ENCODE results near the gene CYB5R3. TPM values are rescaled to one million over a fixed set of nuclear protein-coding genes. Genes with fewer than 3 reads are reported as not detected.
A peak's percentile ranks its signal among the peaks of the same experiment; 100 is the strongest.

Gene CYB5R3
- polyA plus RNA-seq, 3 donors: 77.4 to 398 (median 294) TPM

- 81 to 86% (median 81%) methylated on average over 13 of the region's 13 CpGs for WGBS, 3 donors
- no peak overlapping the region for H3K27ac ChIP-seq (ENCODE audit: low read depth, low read length)
Observed at GRCh38 chr22:42632096-42632495, 17.1 kb downstream of the CYB5R3 start.

DNA sequence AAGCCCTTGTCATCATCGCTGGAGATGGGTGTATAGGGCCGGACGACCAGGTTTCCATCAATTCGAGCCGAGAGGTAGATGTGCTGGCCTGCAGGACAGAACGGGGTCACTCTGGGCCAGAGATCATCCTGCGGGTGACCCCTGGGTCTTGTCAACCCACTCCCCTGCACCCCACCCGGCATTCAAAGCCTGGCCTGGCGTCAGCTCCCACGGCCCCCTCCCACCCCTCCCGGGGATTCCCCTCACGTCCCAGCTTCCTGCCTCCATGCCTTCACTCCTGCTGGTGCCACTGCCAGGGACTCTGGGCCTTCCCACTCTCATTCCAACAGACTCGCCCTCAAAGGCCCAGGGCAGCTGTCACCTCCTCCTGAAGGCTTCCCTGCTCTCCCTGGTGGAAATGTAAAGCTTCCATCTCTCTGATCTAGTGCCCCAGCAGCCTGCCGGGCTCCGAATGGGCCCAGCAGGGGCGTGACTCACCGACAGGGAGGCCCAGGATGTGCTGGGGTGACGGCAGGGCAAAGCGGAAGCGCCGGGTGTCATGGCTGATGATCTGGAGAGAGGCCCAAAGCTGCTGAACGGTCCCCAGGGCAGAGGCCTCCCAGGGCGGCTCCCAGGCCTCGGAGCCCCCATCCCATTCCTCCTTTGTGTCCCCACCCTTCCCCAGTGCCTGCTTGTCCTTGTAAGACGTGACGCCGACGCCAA is 18.1 kb downstream of the CYB5R3 start:
- 85 to 90% (median 90%) methylated on average over 26 to 28 of the region's 28 CpGs for WGBS, 3 donors
- H3K27ac ChIP-seq (ENCODE audit: low read depth, low read length): no peak overlapping the region

GRCh38 chr22:42630211-42630610 is 19.0 kb downstream of the CYB5R3 start:
- no peak overlapping the region for H3K27ac ChIP-seq (ENCODE audit: low read depth, low read length)
- 96 to 98% (median 97%) methylated on average over 18 of the region's 18 CpGs for WGBS, 3 donors

DNA sequence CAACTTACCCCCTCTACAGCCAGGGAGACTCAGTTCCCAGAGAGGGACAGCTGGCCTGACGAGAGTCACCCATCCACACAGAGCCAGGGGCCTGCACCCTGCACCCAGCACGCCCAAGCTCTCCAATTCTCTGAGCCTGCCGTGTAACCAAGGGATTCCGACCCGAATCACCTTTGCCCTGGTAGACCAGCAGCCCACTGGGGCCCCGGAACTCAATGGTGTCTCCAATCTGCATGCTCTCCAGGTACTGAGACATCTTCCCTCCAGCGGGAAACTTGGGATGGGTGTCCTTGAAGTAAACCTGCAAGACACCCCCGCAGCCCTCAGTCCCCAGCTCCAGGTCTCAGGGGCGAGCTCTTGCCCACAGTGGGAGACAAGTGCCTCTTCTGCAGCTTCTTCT is 21.2 kb downstream of the CYB5R3 start:
- WGBS, 3 donors: 90 to 96% (median 95%) methylated on average over 9 of the region's 9 CpGs
- no peak overlapping the region for H3K27ac ChIP-seq (ENCODE audit: low read depth, low read length)

DNA sequence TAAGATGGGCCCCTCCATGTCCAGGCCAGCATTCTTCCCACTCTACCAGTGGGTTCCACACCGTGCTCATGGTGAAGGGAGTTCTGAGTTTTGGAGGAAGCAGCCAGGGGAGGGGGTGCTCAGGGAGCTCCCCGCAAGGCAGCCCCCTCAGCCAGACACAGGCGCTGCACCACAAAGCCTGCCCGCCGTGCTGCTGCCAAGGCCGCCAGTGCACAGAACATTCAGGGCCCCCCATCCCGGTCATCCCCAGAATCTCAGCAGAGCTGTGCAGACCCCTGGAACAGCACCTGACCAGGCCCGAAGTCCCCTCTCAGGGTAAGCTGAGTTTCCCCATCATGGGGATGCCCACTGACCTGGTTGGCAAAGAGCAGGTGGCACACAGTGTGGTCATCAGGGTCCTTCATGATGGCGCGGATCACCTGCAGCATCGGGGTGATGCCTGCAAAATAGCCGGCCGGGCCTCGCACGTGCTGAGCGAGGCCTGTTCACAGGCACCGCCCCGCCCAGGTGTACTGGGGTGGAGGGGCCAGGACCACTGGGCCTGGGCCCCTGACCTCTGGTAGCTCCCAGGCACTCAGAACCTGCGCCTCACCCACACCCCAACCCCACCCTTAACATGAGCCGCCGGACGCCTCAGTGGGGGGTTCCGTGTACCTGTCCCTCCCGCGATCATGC is 22.1 kb downstream of the CYB5R3 start:
- no peak overlapping the region for H3K27ac ChIP-seq (ENCODE audit: low read depth, low read length)
- WGBS, 3 donors: 95 to 98% (median 96%) methylated on average over 25 of the region's 25 CpGs

- WGBS, 3 donors: 93 to 98% (median 97%) methylated on average over 7 of the region's 7 CpGs
- H3K27ac ChIP-seq (ENCODE audit: low read depth, low read length): no peak overlapping the region
Observed at GRCh38 chr22:42626431-42626830, 22.8 kb downstream of the CYB5R3 start.

DNA sequence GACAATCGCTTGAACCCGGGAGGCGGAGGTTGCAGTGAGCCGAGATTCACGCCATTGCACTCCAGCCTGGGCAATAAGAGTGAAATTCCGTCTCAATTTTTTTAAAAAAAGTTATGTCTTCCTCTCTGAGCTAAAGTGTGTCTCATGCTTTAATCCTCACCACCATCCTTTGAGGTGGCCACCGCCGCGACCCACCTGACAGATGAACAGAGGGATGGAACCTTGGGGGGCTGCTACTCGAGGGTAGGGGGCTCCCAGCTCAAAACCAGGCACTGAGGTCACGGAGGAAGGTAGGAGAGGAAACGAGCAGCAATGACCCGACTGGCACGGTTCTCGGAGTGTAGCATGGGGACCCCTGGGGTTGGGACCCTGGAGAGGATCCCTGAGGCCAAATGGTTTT is 23.8 kb downstream of the CYB5R3 start:
- WGBS, 3 donors: 79 to 88% (median 86%) methylated on average over 15 of the region's 15 CpGs
- H3K27ac ChIP-seq (ENCODE audit: low read depth, low read length): no peak overlapping the region

DNA sequence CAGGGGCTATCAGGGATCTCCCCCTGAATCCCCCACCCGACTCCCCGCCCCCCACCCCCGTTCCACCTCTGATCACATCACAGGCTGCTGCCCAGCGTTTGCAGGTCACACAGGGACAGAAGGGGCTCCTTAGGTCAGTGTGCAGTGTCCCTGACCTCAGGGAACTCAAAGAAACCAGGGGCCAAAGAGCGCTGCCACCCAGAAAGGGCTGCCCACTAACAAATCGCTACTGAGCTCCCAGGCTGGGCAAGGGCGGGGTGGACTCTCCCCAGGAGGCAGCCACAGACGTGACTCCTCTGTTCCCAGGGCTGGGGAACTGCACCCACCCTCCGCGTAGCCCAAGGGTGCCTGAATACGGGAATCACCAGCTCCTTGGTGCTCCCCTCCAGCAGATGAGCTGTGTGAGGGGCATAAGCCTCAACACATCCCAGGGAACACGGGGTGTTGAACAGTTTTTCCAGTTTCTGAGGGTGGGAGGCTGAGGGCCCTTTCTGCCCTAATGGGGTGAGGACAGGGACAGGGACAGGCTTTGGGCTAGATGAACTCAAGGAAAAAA is 24.6 kb downstream of the CYB5R3 start:
- WGBS, 3 donors: 66 to 89% (median 78%) methylated on average over 12 of the region's 12 CpGs
- H3K27ac ChIP-seq (ENCODE audit: low read depth, low read length): no peak overlapping the region

- H3K27ac ChIP-seq (ENCODE audit: low read depth, low read length): no peak overlapping the region
- WGBS, 3 donors: 59 to 81% (median 66%) methylated on average over 29 of the region's 29 CpGs
Observed at GRCh38 chr22:42623756-42624441, 25.3 kb downstream of the CYB5R3 start.

- no peak overlapping the region for H3K27ac ChIP-seq (ENCODE audit: low read depth, low read length)
- 63 to 81% (median 71%) methylated on average over 18 of the region's 18 CpGs for WGBS, 3 donors
Observed at GRCh38 chr22:42623301-42623751, 25.9 kb downstream of the CYB5R3 start.

DNA sequence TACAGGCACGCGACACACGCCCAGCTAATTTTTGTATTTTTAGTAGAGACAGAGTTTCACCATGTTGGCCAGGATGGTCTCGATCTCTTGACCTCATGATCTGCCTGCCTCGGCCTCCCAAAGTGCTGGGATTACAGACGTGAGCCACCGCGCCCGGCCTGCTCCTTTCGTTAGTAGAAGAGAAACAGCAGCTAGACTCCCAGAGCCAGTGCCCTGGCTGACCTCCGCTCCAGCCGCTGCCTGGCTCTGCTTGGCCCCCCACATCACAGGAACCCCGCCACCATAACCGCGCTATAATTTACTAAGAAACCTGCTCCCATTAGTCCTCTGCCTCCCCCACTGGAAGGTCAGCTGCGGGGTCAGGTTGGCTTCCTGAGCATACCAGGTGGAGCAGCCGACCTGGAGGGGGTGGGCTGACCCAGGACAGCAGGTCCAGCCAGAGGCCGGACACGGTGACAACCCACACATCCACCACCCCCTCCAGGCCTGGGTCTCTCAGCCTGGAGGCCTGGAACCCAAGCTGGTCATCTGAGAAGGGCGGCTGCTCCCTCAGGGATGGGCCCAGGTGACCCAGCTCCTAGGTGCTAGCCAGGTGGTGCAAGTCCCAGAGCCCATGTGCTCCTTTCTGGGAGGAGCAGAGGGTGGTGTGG is 27.0 kb downstream of the CYB5R3 start:
- WGBS, 3 donors: 85 to 91% (median 88%) methylated on average over 17 to 20 of the region's 20 CpGs
- H3K27ac ChIP-seq (ENCODE audit: low read depth, low read length): no peak overlapping the region

DNA sequence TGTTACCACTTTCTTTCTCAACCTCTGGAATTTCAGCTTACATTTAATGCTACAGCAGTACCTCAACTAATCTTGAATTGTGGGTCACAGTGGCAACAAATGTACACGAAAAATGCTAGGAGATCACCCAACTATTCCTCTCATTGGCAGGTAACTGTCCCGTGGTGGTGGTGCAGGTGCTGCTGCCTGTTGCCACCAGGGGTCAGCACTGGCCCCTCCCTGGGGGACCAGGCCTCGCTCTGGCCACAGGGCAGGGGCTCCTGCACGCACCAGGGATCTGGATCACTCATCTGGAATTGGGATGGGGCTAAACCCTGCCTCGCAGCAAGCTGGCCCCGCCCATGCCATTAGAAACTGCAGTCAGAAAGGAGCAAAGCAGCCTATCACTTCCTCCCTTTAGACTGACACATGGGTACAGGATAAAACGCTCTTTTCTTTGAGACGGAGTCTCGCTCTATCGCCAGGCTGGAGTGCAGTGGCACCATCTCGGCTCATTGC is 27.6 kb downstream of the CYB5R3 start:
- no peak overlapping the region for H3K27ac ChIP-seq (ENCODE audit: low read depth, low read length)
- 44 to 49% (median 49%) methylated on average over 11 of the region's 11 CpGs for WGBS, 3 donors

- 91 to 94% (median 93%) methylated on average over 4 of the region's 4 CpGs for WGBS, 3 donors
- H3K27ac ChIP-seq (ENCODE audit: low read depth, low read length): no peak overlapping the region
Observed at GRCh38 chr22:42620084-42620483, 29.1 kb downstream of the CYB5R3 start.

- WGBS, 3 donors: 91 to 94% (median 92%) methylated on average over 34 to 35 of the region's 35 CpGs
- H3K27ac ChIP-seq (ENCODE audit: low read depth, low read length): peak overlapping the region; percentile 32
Observed at GRCh38 chr22:42619261-42620063, 29.7 kb downstream of the CYB5R3 start.

GRCh38 chr22:42617155-42617983 is 31.8 kb downstream of the CYB5R3 start:
- WGBS, 3 donors: 54 to 70% (median 59%) methylated on average over 20 of the region's 20 CpGs
- peak overlapping the region; percentile 13 for H3K27ac ChIP-seq (ENCODE audit: low read depth, low read length)

DNA sequence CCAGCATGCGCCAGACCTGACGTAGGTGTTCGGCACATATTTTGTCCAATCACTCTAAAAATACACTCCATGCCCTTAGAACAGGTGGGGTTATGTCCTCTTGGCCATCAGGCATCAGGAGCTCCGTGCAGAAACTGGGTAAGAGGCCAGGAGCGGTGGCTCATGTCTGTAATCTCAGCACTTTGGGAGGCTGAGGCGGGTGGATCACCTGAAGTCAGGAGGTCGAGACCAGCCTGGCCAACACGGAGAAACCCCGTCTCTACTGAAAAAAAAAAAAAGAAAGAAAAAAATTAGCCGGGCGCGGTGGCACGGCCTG is 33.4 kb downstream of the CYB5R3 start:
- WGBS, 3 donors: 6 to 20% (median 8%) methylated on average over 13 of the region's 13 CpGs
- peak overlapping the region; percentile 86 for H3K27ac ChIP-seq (ENCODE audit: low read depth, low read length)

Data from adipose tissue (tissue), 3 donors.